ENCODE results near the gene ZG16B. TPM values are rescaled to one million over a fixed set of nuclear protein-coding genes. Genes with fewer than 3 reads are reported as not detected.

The ZG16B gene
- total and polyA plus RNA-seq, 2 of the 8 experiments (the other 6 are each of a cell fraction or from before 2014, with no cell fraction given) = 0.11 TPM; not detected in 1

DNA sequence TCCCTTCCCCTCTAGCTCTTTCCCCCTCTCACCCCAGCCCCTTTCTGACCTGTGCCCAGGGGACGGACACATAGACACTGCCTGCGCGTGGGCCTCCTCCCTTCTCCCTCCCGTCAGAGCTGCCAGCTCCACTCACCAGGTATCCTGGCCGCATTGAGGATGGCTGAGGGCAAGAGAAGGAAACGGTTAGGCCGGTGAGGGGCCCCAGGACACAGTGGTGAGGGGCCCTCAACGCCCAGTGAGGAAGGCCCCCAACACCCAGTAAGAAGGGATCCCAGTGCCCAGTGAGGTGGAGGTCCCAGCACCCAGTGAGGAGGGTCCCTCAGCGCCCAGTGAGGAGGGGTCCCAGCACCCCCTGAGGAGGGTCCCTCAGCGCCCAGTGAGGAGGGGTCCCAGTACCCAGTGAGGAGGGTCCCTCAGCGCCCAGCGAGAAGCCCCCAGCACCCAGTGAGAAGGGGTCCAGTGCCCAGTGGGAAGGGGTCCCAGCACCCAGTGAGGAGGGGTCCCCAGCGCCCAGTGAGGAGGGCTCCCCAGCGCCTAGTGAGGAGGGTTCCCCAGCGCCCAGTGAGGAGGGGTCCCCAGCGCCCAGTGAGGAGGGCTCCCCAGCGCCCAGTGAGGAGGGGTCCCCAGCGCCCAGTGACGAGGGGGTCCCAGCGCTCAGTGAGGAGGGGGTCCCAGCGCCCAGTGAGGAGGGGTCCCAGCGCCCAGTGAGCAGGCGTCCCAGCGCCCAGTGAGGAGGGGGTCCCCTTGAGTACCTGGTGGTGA is 26.8 kb downstream of the ZG16B start (continued):
- TF ChIP-seq SP4 (IDR thresholded peaks at IDR 0.05; ENCODE audit: low read length) = no peak
- no peak for TF ChIP-seq SP2 (IDR thresholded peaks at IDR 0.05; ENCODE audit: low read length)
- no peak for TF ChIP-seq TCF12 (IDR thresholded peaks at IDR 0.05; ENCODE audit: low read depth, low read length)

All from H1 (cell line).